Stimulated activated CD8-positive, alpha-beta memory T cell treated with anti-CD3 and anti-CD28 coated beads, Interleukin-15, amount 100 ng/mL, for 48 hours (primary cell): ENCODE measurements around the gene P2RY13.

ENCODE experiments used
- DNase-seq, 2 donors: peaks; one replicate each; pipeline ENCODE4 v3.0.0-alpha.2; 2020; ENCODE audit warnings: low read depth in 2 of 2

Gene P2RY13

DNA sequence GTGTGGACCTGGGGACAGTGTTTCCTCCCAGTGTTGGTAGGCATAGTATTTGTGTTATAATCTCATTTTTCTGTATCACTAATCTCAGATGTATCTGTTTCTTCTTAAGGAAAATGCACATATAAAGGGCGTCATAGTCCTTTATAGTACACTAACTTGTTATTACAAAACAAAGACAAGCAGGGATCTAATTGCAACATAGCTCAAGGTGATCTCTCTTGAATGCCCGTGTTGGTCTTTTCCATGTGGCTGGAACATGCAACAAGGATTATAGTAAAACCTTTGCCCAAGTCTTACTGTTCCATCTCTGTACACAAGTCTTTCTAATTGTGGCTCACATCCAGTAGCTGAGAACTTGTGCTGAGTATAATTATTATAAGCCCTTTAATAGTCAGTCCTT lies 9.2 kb downstream of the P2RY13 start:
- no peak for DNase-seq

- no peak for DNase-seq
Measured at GRCh38 chr3:151319628-151320027, 9.7 kb downstream of the P2RY13 start.

GRCh38 chr3:151318991-151319390 lies 10.4 kb downstream of the P2RY13 start:
- no peak for DNase-seq

GRCh38 chr3:151318313-151318712 lies 11.0 kb downstream of the P2RY13 start:
- DNase-seq, result no peak

GRCh38 chr3:151316267-151316991 lies 12.9 kb downstream of the P2RY13 start, which contains the start of gene GPR87:
GPR87 (minus strand) TSS chr3:151316820; CDS start chr3:151300100, 16,720 bp downstream.
- no peak for DNase-seq

- no peak for DNase-seq
Measured at GRCh38 chr3:151315846-151316245, 13.5 kb downstream of the P2RY13 start.

DNA sequence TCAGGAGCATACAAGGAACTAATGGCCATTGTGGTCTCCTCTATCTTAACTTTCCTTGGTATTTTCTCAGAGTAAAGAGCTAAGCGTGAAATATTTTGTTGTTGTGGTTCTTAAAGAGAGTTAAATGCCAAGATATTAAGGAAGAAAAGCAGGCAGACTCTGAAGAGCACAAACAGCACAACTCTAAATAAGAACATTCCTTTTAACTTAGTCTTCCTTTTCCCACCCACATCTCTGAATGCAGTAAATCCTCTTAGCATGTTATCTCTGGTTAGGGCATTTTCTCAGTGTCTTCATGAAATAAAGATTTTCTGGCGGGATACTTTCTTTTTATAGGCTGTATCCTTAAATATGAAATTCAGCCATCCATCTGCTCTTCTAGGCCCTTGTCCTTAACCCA lies 14.2 kb downstream of the P2RY13 start:
- no peak for DNase-seq

GRCh38 chr3:151314593-151314992 lies 14.8 kb downstream of the P2RY13 start:
- DNase-seq, result no peak

GRCh38 chr3:151314137-151314536 lies 15.2 kb downstream of the P2RY13 start:
- no peak for DNase-seq

GRCh38 chr3:151312972-151313371 lies 16.4 kb downstream of the P2RY13 start:
- DNase-seq, result no peak

DNA sequence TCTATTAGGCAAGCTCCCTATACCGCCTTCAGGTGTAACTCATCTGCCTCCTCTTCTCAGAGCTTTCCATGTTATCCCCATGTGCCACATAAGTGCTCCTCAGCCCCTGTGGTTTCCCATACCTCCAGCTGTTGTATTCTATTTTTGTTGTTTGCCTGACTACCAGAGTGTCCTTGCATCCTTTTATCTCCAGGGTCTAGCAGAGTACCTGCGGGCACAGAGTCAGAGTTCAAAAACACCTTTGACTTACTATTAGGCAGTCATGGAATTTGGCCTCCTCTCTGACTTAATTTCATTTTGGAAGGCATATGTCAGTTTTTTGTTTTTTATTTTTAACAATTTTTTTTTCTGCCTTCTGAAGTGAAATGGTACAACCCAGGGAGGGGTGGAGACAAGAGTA lies 19.8 kb downstream of the P2RY13 start:
- DNase-seq, result no peak

DNA sequence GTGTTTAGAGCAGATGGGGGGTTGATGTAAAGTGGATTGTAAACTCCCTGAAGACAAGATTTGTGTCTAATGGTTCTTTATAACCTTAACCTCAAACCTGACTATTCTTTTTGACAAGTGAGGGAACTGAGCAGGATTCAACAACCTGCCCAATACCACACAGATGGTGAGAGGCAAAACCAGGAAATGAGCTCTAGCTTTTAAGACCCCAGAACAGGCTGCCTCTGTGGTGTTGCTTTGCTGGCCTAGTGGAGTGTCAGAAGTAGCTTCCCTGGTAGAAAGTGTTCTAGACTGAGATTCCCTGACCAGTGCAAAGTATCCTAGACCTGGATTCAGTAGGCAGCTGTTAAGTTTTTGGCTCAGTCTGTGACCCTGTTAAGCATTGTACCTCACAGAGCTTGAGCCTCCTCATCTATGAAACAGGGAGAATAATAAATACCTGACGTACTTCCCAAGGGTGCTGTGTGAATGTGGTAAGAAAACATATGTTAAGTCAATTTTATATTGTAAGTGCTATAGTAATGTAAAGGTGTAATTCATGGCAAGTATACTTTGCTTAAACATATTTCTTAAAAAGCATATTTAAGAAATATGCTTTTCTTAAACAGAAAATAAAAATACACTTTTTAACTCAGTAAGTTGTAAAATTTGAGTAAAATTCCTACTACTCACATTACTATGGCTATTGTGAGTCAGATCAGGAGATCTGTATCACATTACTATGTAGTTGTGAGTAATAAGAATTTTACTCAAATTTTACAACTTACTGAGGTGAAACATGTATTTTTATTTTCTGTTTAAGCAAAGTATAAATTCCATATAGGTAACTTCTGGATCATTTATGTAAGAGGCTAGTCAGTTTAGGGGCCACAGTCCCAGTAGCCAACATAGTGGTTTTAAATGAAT lies 21.5 kb downstream of the P2RY13 start:
- no peak for DNase-seq

GRCh38 chr3:151307131-151307530 lies 22.2 kb downstream of the P2RY13 start:
- DNase-seq, result no peak

DNA sequence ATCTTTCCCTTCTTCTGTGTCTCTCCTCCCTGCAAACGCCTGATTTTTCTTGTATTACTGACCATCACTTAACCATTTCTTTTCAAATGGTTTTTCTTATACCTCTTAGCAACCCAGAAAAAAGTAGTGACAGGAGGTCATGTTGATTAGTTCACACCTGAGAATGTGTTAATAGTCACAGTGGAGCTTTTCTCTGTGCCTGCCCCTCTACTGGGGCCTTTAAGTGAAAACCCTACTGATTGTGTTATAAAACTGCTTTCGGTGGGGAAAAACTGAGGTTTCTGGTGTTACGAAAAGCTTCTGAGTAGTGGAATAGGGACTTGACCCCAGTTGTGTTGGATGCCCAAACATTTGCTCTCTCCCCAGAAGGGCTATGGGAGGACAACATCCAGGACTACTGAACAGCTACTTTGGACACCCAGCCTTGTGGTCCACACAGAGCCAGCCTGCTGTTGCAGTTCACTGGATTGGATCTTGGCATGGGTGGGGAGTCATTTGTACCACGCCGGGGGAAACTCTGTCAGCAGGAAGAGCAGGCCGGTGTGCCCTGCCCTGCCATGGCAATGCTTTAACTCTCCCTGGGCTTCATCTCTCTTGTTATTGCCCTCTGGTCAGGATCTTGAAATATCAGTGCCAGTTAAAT lies 23.1 kb downstream of the P2RY13 start:
- DNase-seq, result no peak

DNA sequence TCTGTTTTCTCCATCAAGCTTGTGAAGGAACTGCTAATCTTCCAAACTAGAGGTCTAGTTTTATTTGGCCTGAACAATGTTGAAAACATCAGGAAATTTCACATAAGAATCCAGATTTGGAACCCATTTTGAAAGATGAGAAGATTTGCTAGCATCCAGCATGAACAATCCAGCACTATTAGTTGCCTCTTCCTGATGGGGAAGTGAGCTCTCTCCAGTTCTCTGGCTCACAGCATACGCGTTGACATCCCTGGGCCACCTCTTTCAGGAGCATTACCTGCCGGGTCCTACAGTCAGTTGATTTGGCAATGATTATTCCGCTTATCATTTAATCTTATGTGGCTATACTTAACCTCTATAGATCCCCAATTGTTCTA lies 23.6 kb downstream of the P2RY13 start:
- DNase-seq, result no peak

GRCh38 chr3:151305060-151305774 lies 24.1 kb downstream of the P2RY13 start:
- no peak for DNase-seq

GRCh38 chr3:151303751-151304150 lies 25.6 kb downstream of the P2RY13 start:
- DNase-seq, result no peak

- no peak for DNase-seq
Measured at GRCh38 chr3:151301787-151302186, 27.6 kb downstream of the P2RY13 start.

- DNase-seq, result no peak
Measured at GRCh38 chr3:151300539-151300938, 28.8 kb downstream of the P2RY13 start.

- no peak for DNase-seq
Measured at GRCh38 chr3:151299006-151299405, 30.3 kb downstream of the P2RY13 start.

- DNase-seq, result no peak
Measured at GRCh38 chr3:151297429-151297828, 31.9 kb downstream of the P2RY13 start.

- DNase-seq, result no peak
Measured at GRCh38 chr3:151296226-151296625, 33.1 kb downstream of the P2RY13 start.
